GM12878 (cell line): ENCODE results near the gene GIMD1. TPM values are rescaled to one million over a fixed set of nuclear protein-coding genes. Genes with fewer than 3 reads are reported as not detected.

Source experiments
- ASH2L ChIP-seq: fragments of 300-600, 200-600 bp; sonication (generic); IDR thresholded peaks from 2 replicates; pipeline ENCODE4 v1.6.1; 2017; ENCODE audit warnings: low read depth, mild to moderate bottlenecking, borderline replicate concordance
- ATF7 ChIP-seq: fragments of 450-650 bp; IDR thresholded peaks from 2 replicates; pipeline ENCODE4 v1.6.1; 2016; ENCODE audit warnings: low read depth, mild to moderate bottlenecking
- MEF2A ChIP-seq: IDR thresholded peaks from 2 replicates; pipeline ENCODE4 v1.6.1; 2011; ENCODE audit warnings: low read depth, mild to moderate bottlenecking, low read length, moderate library complexity; ENCODE audit not compliant: insufficient read depth
- MEF2B ChIP-seq: fragments of 450-650 bp; IDR thresholded peaks from 2 replicates; pipeline ENCODE4 v1.6.1; 2018; ENCODE audit warnings: mild to moderate bottlenecking, moderate library complexity; ENCODE audit not compliant: partially characterized antibody, poor library complexity, severe bottlenecking
- MTA3 ChIP-seq: IDR thresholded peaks from 2 replicates; pipeline ENCODE4 v1.6.1; 2012; ENCODE audit warnings: low read length, inconsistent platforms, borderline replicate concordance
- NRF1 ChIP-seq: conservative IDR thresholded peaks from 2 replicates; pipeline ENCODE4 v1.6.1; 2011; ENCODE audit warnings: mild to moderate bottlenecking, low read depth, low read length, improper control_type of control experiment
- SUPT20H ChIP-seq: IDR thresholded peaks from 2 replicates; pipeline ENCODE4 v1.6.1; 2011; ENCODE audit warnings: low read depth, mild to moderate bottlenecking, low read length, moderate library complexity, borderline replicate concordance; ENCODE audit not compliant: control insufficient read depth
- polyA plus RNA-seq, 11 experiments: library from polyadenylated mRNA; depleted of rRNA in 4 of 11; unstranded in 6 of 11; stranded (reverse) in 5 of 11; fragments of >200 nt; fragmentation: Nextera tagmentation in 4 of 11; fragmentation: Illumina TruSeq in 1 of 11; extraction: Ambion mirVana in 4 of 11; extraction: Trizol in 1 of 11; gene quantifications; 1 replicate in 1 of 11; 2 replicates in 10 of 11; pipeline versions ENCODE4 v1.2.1 to v1.2.3, GENCODE V29; 2011 to 2016; ENCODE audit warnings: inconsistent platforms in 2 of 11, missing spikeins in 2 of 11, low read depth in 1 of 11
- total RNA-seq, 4 experiments: library from RNA; depleted of rRNA in 3 of 4; stranded (reverse); fragments of >200 nt in 3 of 4; fragmentation: Illumina TruSeq in 1 of 4; extraction: Trizol in 1 of 4; gene quantifications; 2 replicates each; pipeline versions ENCODE4 v1.2.1 to v1.2.3, GENCODE V29; 2013 to 2021
- TF ChIP-seq, protein P1 (sequence below): fragments of 450-650 bp; formaldehyde crosslinking; IDR thresholded peaks from 2 replicates; pipeline ENCODE4 v1.4.0; 2020; ENCODE audit warnings: mild to moderate bottlenecking, moderate library complexity
- TF ChIP-seq, protein P2 (sequence below): IDR thresholded peaks from 2 replicates; pipeline ENCODE4 v1.6.1; 2012; ENCODE audit warnings: low read length, inconsistent platforms

The GIMD1 gene
- total and polyA plus RNA-seq, 10 of the 15 experiments (the other 5 are each of a cell fraction or from before 2014, with no cell fraction given): 0.14 TPM; not detected in 9

DNA sequence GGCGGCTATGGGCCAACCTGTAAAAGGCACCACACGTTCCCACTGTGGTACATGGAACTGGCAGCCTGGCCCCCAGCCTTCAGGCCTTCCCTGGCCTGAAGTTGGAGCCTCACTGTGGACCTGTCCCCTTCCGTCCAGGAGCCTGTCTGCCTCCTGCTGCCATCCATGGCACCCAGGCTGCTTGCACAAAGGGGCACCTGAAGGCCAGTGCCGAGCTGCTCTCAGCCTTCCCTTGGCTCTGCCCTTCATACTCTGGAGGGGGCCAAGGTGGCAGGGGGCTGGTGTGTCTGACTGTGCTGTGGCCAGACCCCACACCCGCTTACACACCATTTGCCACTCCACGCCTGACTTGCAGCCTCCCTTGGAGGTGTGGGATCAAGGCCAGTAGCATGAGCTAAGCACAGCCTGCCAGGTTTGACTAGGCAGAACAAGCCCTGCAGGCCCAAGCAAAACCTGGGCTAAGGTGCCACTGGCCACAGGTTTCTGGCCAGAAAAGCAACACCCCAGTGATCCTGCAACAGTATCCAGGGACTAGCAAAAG, 17.3 kb upstream of the GIMD1 start (continued):
- TF ChIP-seq MEF2A (no peak), ATF7 (no peak), MTA3 (no peak), NRF1 (no peak), ASH2L (no peak), MEF2B (no peak), SUPT20H (no peak)
- TF ChIP-seq, protein P1, sequence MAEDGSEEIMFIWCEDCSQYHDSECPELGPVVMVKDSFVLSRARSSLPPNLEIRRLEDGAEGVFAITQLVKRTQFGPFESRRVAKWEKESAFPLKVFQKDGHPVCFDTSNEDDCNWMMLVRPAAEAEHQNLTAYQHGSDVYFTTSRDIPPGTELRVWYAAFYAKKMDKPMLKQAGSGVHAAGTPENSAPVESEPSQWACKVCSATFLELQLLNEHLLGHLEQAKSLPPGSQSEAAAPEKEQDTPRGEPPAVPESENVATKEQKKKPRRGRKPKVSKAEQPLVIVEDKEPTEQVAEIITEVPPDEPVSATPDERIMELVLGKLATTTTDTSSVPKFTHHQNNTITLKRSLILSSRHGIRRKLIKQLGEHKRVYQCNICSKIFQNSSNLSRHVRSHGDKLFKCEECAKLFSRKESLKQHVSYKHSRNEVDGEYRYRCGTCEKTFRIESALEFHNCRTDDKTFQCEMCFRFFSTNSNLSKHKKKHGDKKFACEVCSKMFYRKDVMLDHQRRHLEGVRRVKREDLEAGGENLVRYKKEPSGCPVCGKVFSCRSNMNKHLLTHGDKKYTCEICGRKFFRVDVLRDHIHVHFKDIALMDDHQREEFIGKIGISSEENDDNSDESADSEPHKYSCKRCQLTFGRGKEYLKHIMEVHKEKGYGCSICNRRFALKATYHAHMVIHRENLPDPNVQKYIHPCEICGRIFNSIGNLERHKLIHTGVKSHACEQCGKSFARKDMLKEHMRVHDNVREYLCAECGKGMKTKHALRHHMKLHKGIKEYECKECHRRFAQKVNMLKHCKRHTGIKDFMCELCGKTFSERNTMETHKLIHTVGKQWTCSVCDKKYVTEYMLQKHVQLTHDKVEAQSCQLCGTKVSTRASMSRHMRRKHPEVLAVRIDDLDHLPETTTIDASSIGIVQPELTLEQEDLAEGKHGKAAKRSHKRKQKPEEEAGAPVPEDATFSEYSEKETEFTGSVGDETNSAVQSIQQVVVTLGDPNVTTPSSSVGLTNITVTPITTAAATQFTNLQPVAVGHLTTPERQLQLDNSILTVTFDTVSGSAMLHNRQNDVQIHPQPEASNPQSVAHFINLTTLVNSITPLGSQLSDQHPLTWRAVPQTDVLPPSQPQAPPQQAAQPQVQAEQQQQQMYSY (CRISPR knock-in tag): no peak
- TF ChIP-seq, protein P2, sequence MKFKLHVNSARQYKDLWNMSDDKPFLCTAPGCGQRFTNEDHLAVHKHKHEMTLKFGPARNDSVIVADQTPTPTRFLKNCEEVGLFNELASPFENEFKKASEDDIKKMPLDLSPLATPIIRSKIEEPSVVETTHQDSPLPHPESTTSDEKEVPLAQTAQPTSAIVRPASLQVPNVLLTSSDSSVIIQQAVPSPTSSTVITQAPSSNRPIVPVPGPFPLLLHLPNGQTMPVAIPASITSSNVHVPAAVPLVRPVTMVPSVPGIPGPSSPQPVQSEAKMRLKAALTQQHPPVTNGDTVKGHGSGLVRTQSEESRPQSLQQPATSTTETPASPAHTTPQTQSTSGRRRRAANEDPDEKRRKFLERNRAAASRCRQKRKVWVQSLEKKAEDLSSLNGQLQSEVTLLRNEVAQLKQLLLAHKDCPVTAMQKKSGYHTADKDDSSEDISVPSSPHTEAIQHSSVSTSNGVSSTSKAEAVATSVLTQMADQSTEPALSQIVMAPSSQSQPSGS: no peak
